ENCODE data around the gene MZF1. TPM values are rescaled to one million over a fixed set of nuclear protein-coding genes. Genes with fewer than 3 reads are reported as not detected.
"Not testable (repeated sequence)": the region's sequence is repeated elsewhere in the genome, so short reads cannot be mapped to it uniquely, and the experiment has no call there.

The MZF1 gene
- total RNA-seq, 2 experiments from 2014 or later = 30.0 to 39.1 TPM

GRCh38 chr19:58544591-58545285, 28.4 kb downstream of the MZF1 start:
- no peaks in the 10 kb centered on the region for H3K9me2 ChIP-seq (ENCODE audit: insufficient read depth, low read length)
- H3K4me2 ChIP-seq (ENCODE audit: low read length) = peak overlapping the region; percentile 98
- peaks cover 38% of the 10 kb centered on the region for H3K79me2 ChIP-seq (ENCODE audit: insufficient read depth, low read depth, low read length)
- H4K20me1 ChIP-seq (ENCODE audit: insufficient read depth, low read length) = peaks cover 33% of the 10 kb centered on the region
- H3K4me1 ChIP-seq (ENCODE audit: insufficient read depth, low read length, poor library complexity, severe bottlenecking) = peaks cover 20% of the 10 kb centered on the region
- CTCF ChIA-PET (ENCODE audit: unreplicated experiment) = interaction anchor here (0.8 kb wide), 1 partner anchor 10 kb away, joined by 4 read pairs; the partner anchor contains the start of gene CHMP2A
- no peak overlapping the region for H2AFZ ChIP-seq (ENCODE audit: low read length)
- peak overlapping the region; percentile 87 for H3K27ac ChIP-seq (ENCODE audit: low read depth, low read length, poor library complexity, severe bottlenecking)
- POLR2A ChIA-PET = interaction anchor here (1.0 to 1.7 kb wide), 5 partner anchors 8 to 24 kb away, joined by 4 to 14 read pairs (median 8); partner anchors contain the start of genes CHMP2A and ZBTB45
- peak; percentile 78 for DNase-seq (ENCODE audit: low spot score)
- TF ChIP-seq, protein P1, sequence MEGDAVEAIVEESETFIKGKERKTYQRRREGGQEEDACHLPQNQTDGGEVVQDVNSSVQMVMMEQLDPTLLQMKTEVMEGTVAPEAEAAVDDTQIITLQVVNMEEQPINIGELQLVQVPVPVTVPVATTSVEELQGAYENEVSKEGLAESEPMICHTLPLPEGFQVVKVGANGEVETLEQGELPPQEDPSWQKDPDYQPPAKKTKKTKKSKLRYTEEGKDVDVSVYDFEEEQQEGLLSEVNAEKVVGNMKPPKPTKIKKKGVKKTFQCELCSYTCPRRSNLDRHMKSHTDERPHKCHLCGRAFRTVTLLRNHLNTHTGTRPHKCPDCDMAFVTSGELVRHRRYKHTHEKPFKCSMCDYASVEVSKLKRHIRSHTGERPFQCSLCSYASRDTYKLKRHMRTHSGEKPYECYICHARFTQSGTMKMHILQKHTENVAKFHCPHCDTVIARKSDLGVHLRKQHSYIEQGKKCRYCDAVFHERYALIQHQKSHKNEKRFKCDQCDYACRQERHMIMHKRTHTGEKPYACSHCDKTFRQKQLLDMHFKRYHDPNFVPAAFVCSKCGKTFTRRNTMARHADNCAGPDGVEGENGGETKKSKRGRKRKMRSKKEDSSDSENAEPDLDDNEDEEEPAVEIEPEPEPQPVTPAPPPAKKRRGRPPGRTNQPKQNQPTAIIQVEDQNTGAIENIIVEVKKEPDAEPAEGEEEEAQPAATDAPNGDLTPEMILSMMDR (conservative IDR thresholded peaks at IDR 0.05; ENCODE audit: low read length) = no peak
- TF ChIP-seq EZH2phosphoT487 (IDR thresholded peaks at IDR 0.05; ENCODE audit: borderline replicate concordance, low read depth, low read length) = no peak
- peaks cover 50% of the 10 kb centered on the region for H3K36me3 ChIP-seq (ENCODE audit: insufficient read depth, low read length)
- BruUV-seq (replicated peaks) = no TSS peak
- peak overlapping the region; percentile 94 for H3K4me3 ChIP-seq (ENCODE audit: low read depth, low read length, poor library complexity, severe bottlenecking)
- intact Hi-C loops (cut with micrococcal nuclease; ENCODE audit: unreplicated experiment) = loop anchor here (1.0 kb wide), 4 partner anchors 11 to 29 kb away; partner anchors contain the start of genes CHMP2A, MZF1 and ZBTB45
- no peaks in the 10 kb centered on the region for H3K9me3 ChIP-seq (ENCODE audit: low read length)

GRCh38 chr19:58543826-58544590, 29.1 kb downstream of the MZF1 start, which contains the start of gene TRIM28:
Gene TRIM28, plus strand, starts transcription at chr19:58544064. Its CDS starts 694 bp downstream, at chr19:58544758.
- BruUV-seq (replicated peaks) = no TSS peak
- Histone ChIP-seq H3K9me3 (ENCODE audit: low read length) (no peaks in the 10 kb centered on the region), H3K36me3 (ENCODE audit: insufficient read depth, low read length) (peaks cover 43% of the 10 kb centered on the region), H3K4me3 (ENCODE audit: low read depth, low read length, poor library complexity, severe bottlenecking) (peak within 1 kb of the TSS; percentile 94), H3K4me2 (ENCODE audit: low read length) (peak within 1 kb of the TSS; percentile 98), H3K9me2 (ENCODE audit: insufficient read depth, low read length) (no peaks in the 10 kb centered on the region), H3K79me2 (ENCODE audit: insufficient read depth, low read depth, low read length) (peaks cover 38% of the 10 kb centered on the region), H2AFZ (ENCODE audit: low read length) (peak within 1 kb of the TSS; percentile 80), H3K27ac (ENCODE audit: low read depth, low read length, poor library complexity, severe bottlenecking) (peak within 1 kb of the TSS; percentile 87), H3K4me1 (ENCODE audit: insufficient read depth, low read length, poor library complexity, severe bottlenecking) (peaks cover 20% of the 10 kb centered on the region), H4K20me1 (ENCODE audit: insufficient read depth, low read length) (peaks cover 33% of the 10 kb centered on the region)
- intact Hi-C loops (cut with micrococcal nuclease; ENCODE audit: unreplicated experiment) = loop anchor here (1.0 kb wide), 3 partner anchors 15 to 29 kb away; partner anchors contain the start of genes MZF1 and ZBTB45
- no peak for TF ChIP-seq EZH2phosphoT487 (IDR thresholded peaks at IDR 0.05; ENCODE audit: borderline replicate concordance, low read depth, low read length)
- TF ChIP-seq, protein P1 (conservative IDR thresholded peaks at IDR 0.05; ENCODE audit: low read length) = no peak
- DNase-seq (ENCODE audit: low spot score) = peak; percentile 98
- POLR2A ChIA-PET = interaction anchor here (1.0 to 1.7 kb wide), 4 partner anchors 9 to 23 kb away, joined by 4 to 14 read pairs (median 8); partner anchors contain the start of genes CHMP2A and ZBTB45
- CTCF ChIA-PET (ENCODE audit: unreplicated experiment) = interaction anchor here (1.4 kb wide), 1 partner anchor 24 kb away, joined by 3 read pairs; the partner anchor contains the start of gene ZBTB45

DNA sequence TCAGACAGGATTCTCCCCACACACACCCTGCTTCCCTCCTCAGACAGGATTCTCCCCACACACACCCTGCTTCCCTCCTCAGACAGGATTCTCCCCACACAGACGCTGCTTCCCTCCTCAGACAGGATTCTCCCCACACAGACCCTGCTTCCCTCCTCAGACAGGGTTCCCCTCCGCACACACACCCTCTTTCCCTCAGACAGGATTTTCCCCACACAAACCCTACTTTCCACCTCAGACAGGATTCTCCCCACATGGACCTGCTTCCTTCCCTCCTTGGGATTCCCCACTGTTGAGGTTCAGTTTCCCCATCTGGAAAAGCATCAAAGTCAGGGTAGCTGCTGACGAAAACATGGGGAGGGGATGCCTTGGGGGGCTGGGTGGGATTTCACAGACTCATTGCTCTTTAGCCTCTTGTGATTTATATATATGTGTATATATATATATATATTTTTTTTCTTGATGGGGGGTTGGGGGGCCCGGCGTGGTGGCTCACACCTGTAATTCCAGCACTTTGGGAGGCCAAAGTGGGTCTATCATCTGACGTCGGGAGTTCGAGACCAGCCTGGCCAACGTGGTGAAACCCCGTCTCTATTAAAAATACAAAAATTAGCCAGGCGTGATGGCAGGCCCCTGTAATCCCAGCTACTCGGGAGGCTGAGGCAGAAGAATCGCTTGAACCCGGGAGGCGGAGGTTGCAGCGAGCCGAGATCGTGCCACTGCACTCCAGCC, 30.3 kb downstream of the MZF1 start:
- H3K9me2 ChIP-seq (ENCODE audit: insufficient read depth, low read length); intact Hi-C loops (cut with micrococcal nuclease; ENCODE audit: unreplicated experiment); H2AFZ ChIP-seq (ENCODE audit: low read length); H3K9me3 ChIP-seq (ENCODE audit: low read length); H3K27ac ChIP-seq (ENCODE audit: low read depth, low read length, poor library complexity, severe bottlenecking); DNase-seq (ENCODE audit: low spot score); BruUV-seq (replicated peaks): not testable (repeated sequence)
- Histone ChIP-seq H4K20me1 (ENCODE audit: insufficient read depth, low read length) (peaks cover 28% of the 10 kb centered on the region), H3K79me2 (ENCODE audit: insufficient read depth, low read depth, low read length) (peaks cover 32% of the 10 kb centered on the region), H3K4me2 (ENCODE audit: low read length) (peak overlapping the region; percentile 76; the same call in 1 of the 2 replicates), H3K36me3 (ENCODE audit: insufficient read depth, low read length) (peaks cover 31% of the 10 kb centered on the region), H3K4me3 (ENCODE audit: low read depth, low read length, poor library complexity, severe bottlenecking) (peak overlapping the region; percentile 94), H3K4me1 (ENCODE audit: insufficient read depth, low read length, poor library complexity, severe bottlenecking) (peaks cover 30% of the 10 kb centered on the region)
- ChIA-PET CTCF (ENCODE audit: unreplicated experiment) (interaction anchor here (1.4 kb wide), 1 partner anchor 23 kb away, joined by 3 read pairs; the partner anchor contains the start of gene ZBTB45), POLR2A (interaction anchor here (1.7 kb wide), 1 partner anchor 10 kb away, joined by 8 read pairs; no protein-coding TSS in a partner anchor)

- H3K79me2 ChIP-seq (ENCODE audit: insufficient read depth, low read depth, low read length); POLR2A ChIA-PET; H2AFZ ChIP-seq (ENCODE audit: low read length); H3K36me3 ChIP-seq (ENCODE audit: insufficient read depth, low read length); H3K9me3 ChIP-seq (ENCODE audit: low read length); H3K27ac ChIP-seq (ENCODE audit: low read depth, low read length, poor library complexity, severe bottlenecking); H3K4me2 ChIP-seq (ENCODE audit: low read length); intact Hi-C loops (cut with micrococcal nuclease; ENCODE audit: unreplicated experiment); H3K4me3 ChIP-seq (ENCODE audit: low read depth, low read length, poor library complexity, severe bottlenecking); DNase-seq (ENCODE audit: low spot score); BruUV-seq (replicated peaks); H3K9me2 ChIP-seq (ENCODE audit: insufficient read depth, low read length); CTCF ChIA-PET (ENCODE audit: unreplicated experiment); H4K20me1 ChIP-seq (ENCODE audit: insufficient read depth, low read length): not testable (repeated sequence)
- H3K4me1 ChIP-seq (ENCODE audit: insufficient read depth, low read length, poor library complexity, severe bottlenecking) = peaks cover 15% of the 10 kb centered on the region
Measured at GRCh38 chr19:58539169-58539559, 34.0 kb downstream of the MZF1 start.
